ENCODE data around the gene TSR1. TPM values are rescaled to one million over a fixed set of nuclear protein-coding genes. Genes with fewer than 3 reads are reported as not detected.

Gene TSR1
- total RNA-seq, 1 donor from 2014 or later, result 99.3 TPM

Other genes with a start within 250 kb of the TSR1 start
- 31.6 and 36.2 TPM in 2 replicates for gene SMG6, start 32.7 kb downstream of the TSR1 start, total RNA-seq
- gene SRR, start 32.5 kb downstream of the TSR1 start, total RNA-seq, result 13.8 and 15.6 TPM in 2 replicates
- gene SGSM2, start 1.0 kb upstream of the TSR1 start, total RNA-seq, result 44.4 and 49.7 TPM in 2 replicates
- gene MNT, start 64.6 kb upstream of the TSR1 start, total RNA-seq, result 29.1 and 32.8 TPM in 2 replicates
- 59.5 and 61.1 TPM in 2 replicates for gene METTL16, start 175.4 kb upstream of the TSR1 start, total RNA-seq